GM18507 (cell line): Measurements from ENCODE around the gene ATP4B.

ENCODE experiments used
- DNase-seq: peaks from one replicate; pipeline ENCODE4 v3.0.0; 2011; ENCODE audit warnings: low read depth; ENCODE audit not compliant: insufficient read length; ENCODE audit errors: extremely low spot score
- FAIRE-seq: peaks from 2 replicates; lab custom pipeline; 2011; peaks lifted over from hg19 to GRCh38; lab: Jason Lieb, UNC

ATP4B gene

GRCh38 chr13:113645329-113645728 is 12.7 kb downstream of the ATP4B start:
- DNase-seq (no peak), FAIRE-seq (no peak)

GRCh38 chr13:113644800-113645199 is 13.2 kb downstream of the ATP4B start:
- FAIRE-seq (no peak), DNase-seq (no peak)

- FAIRE-seq (peak; percentile 33), DNase-seq (no peak)
These were observed 14.4 kb downstream of the ATP4B start for GRCh38 chr13:113643593-113643992.

GRCh38 chr13:113642563-113642962 is 15.4 kb downstream of the ATP4B start:
- FAIRE-seq (no peak), DNase-seq (no peak)

GRCh38 chr13:113641426-113641825 is 16.6 kb downstream of the ATP4B start:
- DNase-seq (no peak), FAIRE-seq (no peak)

- no peak for FAIRE-seq
These were observed 18.3 kb downstream of the ATP4B start for GRCh38 chr13:113639616-113640262.

GRCh38 chr13:113638806-113639205 is 19.2 kb downstream of the ATP4B start:
- no peak for DNase-seq

More at GRCh38 chr13:113639616-113640262, 18.3 kb downstream of the ATP4B start:
- no peak for DNase-seq

GRCh38 chr13:113638173-113638746 is 19.7 kb downstream of the ATP4B start:
- DNase-seq (no peak), FAIRE-seq (no peak)

More at GRCh38 chr13:113638806-113639205, 19.2 kb downstream of the ATP4B start:
- FAIRE-seq: no peak

GRCh38 chr13:113637262-113638160 is 20.5 kb downstream of the ATP4B start:
- FAIRE-seq: no peak
- no peak for DNase-seq

GRCh38 chr13:113636266-113636963 is 21.6 kb downstream of the ATP4B start:
- no peak for FAIRE-seq
- no peak for DNase-seq

- DNase-seq (no peak), FAIRE-seq (no peak)
These were observed 22.3 kb downstream of the ATP4B start for GRCh38 chr13:113635709-113636108.

- FAIRE-seq: no peak
- DNase-seq: no peak
These were observed 23.0 kb downstream of the ATP4B start for GRCh38 chr13:113635048-113635420.

GRCh38 chr13:113634279-113635047 is 23.5 kb downstream of the ATP4B start:
- no peak for FAIRE-seq
- DNase-seq: no peak

- no peak for FAIRE-seq
- DNase-seq: no peak
These were observed 24.5 kb downstream of the ATP4B start for GRCh38 chr13:113633485-113633873.

- FAIRE-seq (no peak), DNase-seq (no peak)
These were observed 25.1 kb downstream of the ATP4B start for GRCh38 chr13:113632706-113633484.

- DNase-seq (no peak), FAIRE-seq (no peak)
These were observed 26.5 kb downstream of the ATP4B start for GRCh38 chr13:113631341-113632095.

- DNase-seq (no peak), FAIRE-seq (no peak)
These were observed 27.2 kb downstream of the ATP4B start for GRCh38 chr13:113630804-113631203.

- no peak for DNase-seq
- no peak for FAIRE-seq
These were observed 27.7 kb downstream of the ATP4B start for GRCh38 chr13:113630296-113630695.
